Choroid plexus epithelial cell (primary cell): Measurements from ENCODE around the gene RAB37.

Experiments used
- DNase-seq: peaks from one replicate; pipeline ENCODE4 v3.0.0-alpha.2; 2010; ENCODE audit warnings: low read depth
- H3K4me3 ChIP-seq: 2 replicates; pipeline ENCODE4 v1.5.1; 2011; ENCODE audit warnings: low read depth, mild to moderate bottlenecking, control low read depth, low read length, moderate library complexity
- TF ChIP-seq, protein P1 (sequence below): conservative IDR thresholded peaks from 2 replicates; pipeline ENCODE4 v1.5.1; 2011; ENCODE audit warnings: low read depth, mild to moderate bottlenecking, control low read depth, inconsistent platforms, low read length, moderate library complexity

Gene RAB37

GRCh38 chr17:74756891-74757290, 19.8 kb downstream of the RAB37 start:
- H3K4me3 ChIP-seq, result no peak overlapping the region
- no peak for DNase-seq

DNA sequence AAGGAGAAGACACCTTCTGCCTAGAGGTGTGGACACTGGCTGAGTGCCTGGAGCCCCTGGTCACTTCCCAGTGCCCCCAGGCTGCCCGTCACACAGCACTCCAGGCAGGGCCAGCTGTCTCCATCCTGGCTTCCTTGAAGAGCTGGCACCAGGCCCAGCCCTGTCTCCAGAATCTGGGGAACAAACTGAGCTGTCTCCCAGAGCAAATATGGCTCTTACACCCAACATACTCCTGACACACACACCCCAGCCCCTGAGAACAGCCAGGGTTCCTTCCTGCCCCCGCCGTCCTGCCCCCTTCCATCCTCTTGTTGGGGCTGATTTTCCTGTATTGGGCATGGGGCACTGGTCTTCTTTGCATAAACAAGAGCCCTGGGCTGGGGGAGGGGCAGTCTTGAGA, 20.4 kb downstream of the RAB37 start:
- no peak overlapping the region for H3K4me3 ChIP-seq
- TF ChIP-seq, protein P1, sequence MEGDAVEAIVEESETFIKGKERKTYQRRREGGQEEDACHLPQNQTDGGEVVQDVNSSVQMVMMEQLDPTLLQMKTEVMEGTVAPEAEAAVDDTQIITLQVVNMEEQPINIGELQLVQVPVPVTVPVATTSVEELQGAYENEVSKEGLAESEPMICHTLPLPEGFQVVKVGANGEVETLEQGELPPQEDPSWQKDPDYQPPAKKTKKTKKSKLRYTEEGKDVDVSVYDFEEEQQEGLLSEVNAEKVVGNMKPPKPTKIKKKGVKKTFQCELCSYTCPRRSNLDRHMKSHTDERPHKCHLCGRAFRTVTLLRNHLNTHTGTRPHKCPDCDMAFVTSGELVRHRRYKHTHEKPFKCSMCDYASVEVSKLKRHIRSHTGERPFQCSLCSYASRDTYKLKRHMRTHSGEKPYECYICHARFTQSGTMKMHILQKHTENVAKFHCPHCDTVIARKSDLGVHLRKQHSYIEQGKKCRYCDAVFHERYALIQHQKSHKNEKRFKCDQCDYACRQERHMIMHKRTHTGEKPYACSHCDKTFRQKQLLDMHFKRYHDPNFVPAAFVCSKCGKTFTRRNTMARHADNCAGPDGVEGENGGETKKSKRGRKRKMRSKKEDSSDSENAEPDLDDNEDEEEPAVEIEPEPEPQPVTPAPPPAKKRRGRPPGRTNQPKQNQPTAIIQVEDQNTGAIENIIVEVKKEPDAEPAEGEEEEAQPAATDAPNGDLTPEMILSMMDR, result no peak

More at GRCh38 chr17:74756891-74757290, 19.8 kb downstream of the RAB37 start:
- TF ChIP-seq, protein P1, result no peak

GRCh38 chr17:74757931-74758847, 21.1 kb downstream of the RAB37 start:
- DNase-seq, result peak; percentile 53
- no peak overlapping the region for H3K4me3 ChIP-seq
- TF ChIP-seq, protein P1, result no peak

More for the DNA sequence above, 20.4 kb downstream of the RAB37 start:
- DNase-seq, result no peak

DNA sequence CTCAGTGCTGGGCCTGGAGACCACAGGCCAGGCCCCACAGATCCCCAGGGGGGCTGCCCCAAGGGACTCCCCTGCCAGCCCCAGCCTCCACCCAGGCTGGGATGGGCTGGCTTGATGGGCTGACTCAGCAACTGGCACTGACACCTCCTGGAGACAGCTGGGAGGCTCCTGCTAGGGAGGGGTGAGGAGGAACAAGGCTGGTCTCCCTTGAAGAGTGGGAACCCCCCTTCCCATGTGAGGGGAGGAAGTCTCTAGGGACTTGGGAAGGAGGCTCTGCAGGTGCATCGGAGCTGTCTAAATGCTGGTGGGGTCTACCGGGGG, 21.8 kb downstream of the RAB37 start:
- H3K4me3 ChIP-seq, result no peak overlapping the region
- DNase-seq, result no peak
- TF ChIP-seq, protein P1, result no peak

DNA sequence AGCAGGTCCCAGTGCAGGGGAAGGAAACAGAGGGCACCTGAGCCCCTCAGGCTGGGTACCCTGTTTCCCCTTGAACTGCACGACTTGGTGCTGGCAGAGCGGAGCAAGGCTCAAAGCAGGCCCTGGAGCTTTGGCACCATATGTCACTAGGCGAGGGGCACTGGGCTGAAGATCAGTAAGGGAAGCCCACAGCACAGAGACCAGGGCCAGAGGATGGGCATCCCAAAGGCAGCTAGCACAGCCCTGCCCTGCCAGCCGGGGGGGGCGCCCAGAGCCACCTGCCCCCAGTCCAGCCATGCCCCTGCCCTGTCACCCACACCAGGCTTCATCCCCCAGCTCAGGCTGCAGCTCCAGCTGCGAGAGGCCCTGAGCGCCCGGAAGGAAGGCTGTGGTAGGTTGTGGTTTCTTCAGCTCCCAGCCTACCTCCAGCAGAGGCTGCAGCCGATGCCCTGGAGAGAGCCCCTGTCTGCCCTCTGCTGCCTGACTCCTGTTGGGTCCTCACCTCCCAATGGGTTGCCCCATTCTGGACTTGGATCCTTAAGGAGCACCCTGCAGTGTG, 22.3 kb downstream of the RAB37 start:
- TF ChIP-seq, protein P1, result no peak
- no peak for DNase-seq
- H3K4me3 ChIP-seq, result no peak overlapping the region

DNA sequence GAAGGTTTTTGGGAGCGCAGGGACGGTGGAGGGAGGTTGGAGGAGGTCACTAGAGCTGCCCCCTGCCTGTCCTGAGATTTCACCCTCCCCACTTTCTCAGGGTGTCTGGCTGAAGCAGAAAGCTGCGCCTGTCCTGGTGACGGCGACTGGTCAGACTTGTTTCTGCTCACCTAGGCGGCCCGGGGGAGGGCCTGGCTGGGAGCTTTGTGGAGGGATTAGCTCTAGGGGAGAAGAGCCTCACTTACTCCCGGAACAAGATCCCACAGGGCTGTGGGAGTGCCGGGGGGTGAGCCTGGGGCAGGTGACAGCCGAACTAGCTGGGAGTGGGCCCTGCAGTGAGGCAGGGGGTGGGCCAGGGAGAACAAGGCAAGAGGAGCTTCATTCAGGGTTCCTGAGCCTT, 22.9 kb downstream of the RAB37 start:
- TF ChIP-seq, protein P1, result no peak
- no peak overlapping the region for H3K4me3 ChIP-seq

More for the DNA sequence above, 22.9 kb downstream of the RAB37 start:
- DNase-seq, result no peak
